ENCODE measurements around the gene NMNAT2. TPM values are rescaled to one million over a fixed set of nuclear protein-coding genes. Genes with fewer than 3 reads are reported as not detected.
A peak's percentile ranks its signal among the peaks of the same experiment; 100 is the strongest.

The NMNAT2 gene
- total RNA-seq, 1 experiment from 2014 or later: 11.4 TPM

GRCh38 chr1:183234660-183235476, 183.3 kb downstream of the NMNAT2 start:
- Histone ChIP-seq H3K18ac (ENCODE audit: insufficient read length, low read depth, low read length) (no peak overlapping the region), H2BK120ac (ENCODE audit: low read depth, low read length, poor library complexity, severe bottlenecking) (no peak overlapping the region), H3K23me2 (ENCODE audit: insufficient read length, low read depth, low read length, poor library complexity, severe bottlenecking) (peaks cover 7% of the 10 kb centered on the region), H3K79me1 (ENCODE audit: insufficient read depth, low read depth, low read length, poor library complexity, severe bottlenecking) (no peaks in the 10 kb centered on the region), H3K4ac (ENCODE audit: low read depth, low read length) (no peak overlapping the region), H3K9ac (ENCODE audit: extremely low read depth, insufficient read length, low read length) (no peak overlapping the region), H3K4me1 (ENCODE audit: insufficient read depth, low read length) (peaks cover 10% of the 10 kb centered on the region; the same call in 1 of the 2 replicates), H3K27me3 (ENCODE audit: insufficient read depth, low read length) (no peaks in the 10 kb centered on the region), H3K56ac (ENCODE audit: insufficient read length, low read depth, low read length) (no peak overlapping the region), H3K4me2 (ENCODE audit: insufficient read depth, insufficient read length, low read length) (peak overlapping the region; percentile 49), H2BK20ac (ENCODE audit: low read depth, low read length, poor library complexity, severe bottlenecking) (no peak overlapping the region), H2BK5ac (ENCODE audit: insufficient read length, low read length) (no peak overlapping the region), H4K91ac (ENCODE audit: insufficient read length, low read depth, low read length) (no peak overlapping the region), H3K79me2 (ENCODE audit: insufficient read depth, low read length) (no peaks in the 10 kb centered on the region), H3T11ph (ENCODE audit: low read length) (no peak overlapping the region), H2AK5ac (ENCODE audit: insufficient read length, low read length) (no peak overlapping the region), H4K5ac (ENCODE audit: insufficient read length, low read depth, low read length) (no peak overlapping the region), H3K9me3 (ENCODE audit: control insufficient read depth, low read depth, low read length) (no peaks in the 10 kb centered on the region), H4K20me1 (ENCODE audit: control insufficient read depth, insufficient read depth, insufficient read length) (no peaks in the 10 kb centered on the region), H4K8ac (replicated peaks; ENCODE audit: insufficient read length, low read depth, low read length) (no peak overlapping the region), H2AFZ (ENCODE audit: low read length) (peak overlapping the region; percentile 63), H2BK12ac (ENCODE audit: insufficient read length, low read depth, low read length) (no peak overlapping the region), H3K23ac (ENCODE audit: insufficient read length, low read depth, low read length) (no peak overlapping the region), H3K27ac (ENCODE audit: insufficient read length, low read depth, low read length) (peak overlapping the region; percentile 57), H3K14ac (ENCODE audit: insufficient read depth, low read length) (no peak overlapping the region), H2BK15ac (ENCODE audit: low read depth, low read length) (no peak overlapping the region)
- peak; percentile 70 for DNase-seq
- Mint-ChIP-seq H3K27me3 (ENCODE audit: low read depth) (no peaks in the 10 kb centered on the region), H3K27ac (peak overlapping the region; percentile 45 to 97 (median 91)), H3K36me3 (ENCODE audit: insufficient read depth in 1 of 3, low read depth in 3 of 3) (peaks cover 0 to 2% (median 0%) of the 10 kb centered on the region in 3 experiments; a peak in 1 of 7 replicates), H3K4me1 (peaks cover 31 to 41% of the 10 kb centered on the region in 2 experiments), H3K9me3 (no peaks in the 10 kb centered on the region), H3K4me3 (peak overlapping the region; percentile 35 to 67)
- TF ChIP-seq, protein P1, sequence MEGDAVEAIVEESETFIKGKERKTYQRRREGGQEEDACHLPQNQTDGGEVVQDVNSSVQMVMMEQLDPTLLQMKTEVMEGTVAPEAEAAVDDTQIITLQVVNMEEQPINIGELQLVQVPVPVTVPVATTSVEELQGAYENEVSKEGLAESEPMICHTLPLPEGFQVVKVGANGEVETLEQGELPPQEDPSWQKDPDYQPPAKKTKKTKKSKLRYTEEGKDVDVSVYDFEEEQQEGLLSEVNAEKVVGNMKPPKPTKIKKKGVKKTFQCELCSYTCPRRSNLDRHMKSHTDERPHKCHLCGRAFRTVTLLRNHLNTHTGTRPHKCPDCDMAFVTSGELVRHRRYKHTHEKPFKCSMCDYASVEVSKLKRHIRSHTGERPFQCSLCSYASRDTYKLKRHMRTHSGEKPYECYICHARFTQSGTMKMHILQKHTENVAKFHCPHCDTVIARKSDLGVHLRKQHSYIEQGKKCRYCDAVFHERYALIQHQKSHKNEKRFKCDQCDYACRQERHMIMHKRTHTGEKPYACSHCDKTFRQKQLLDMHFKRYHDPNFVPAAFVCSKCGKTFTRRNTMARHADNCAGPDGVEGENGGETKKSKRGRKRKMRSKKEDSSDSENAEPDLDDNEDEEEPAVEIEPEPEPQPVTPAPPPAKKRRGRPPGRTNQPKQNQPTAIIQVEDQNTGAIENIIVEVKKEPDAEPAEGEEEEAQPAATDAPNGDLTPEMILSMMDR (conservative IDR thresholded peaks at IDR 0.05): peak; percentile 75
- no CpG with 5 or more reads among the region's 15 CpGs for WGBS (ENCODE audit: extremely low coverage, insufficient read length, low lambda C conversion rate)
